AG08396 (cell line): ENCODE data around the gene PGLYRP2.

ENCODE experiments used
- DNase-seq: peaks from one replicate; pipeline ENCODE4 v3.0.0; 2012; ENCODE audit warnings: low spot score, mixed read lengths

The PGLYRP2 gene

GRCh38 chr19:15425321-15425950 lies 53.9 kb downstream of the PGLYRP2 start:
- DNase-seq = no peak

GRCh38 chr19:15424692-15425272 lies 54.5 kb downstream of the PGLYRP2 start:
- DNase-seq = no peak

- DNase-seq = no peak
Measured at GRCh38 chr19:15424121-15424520, 55.2 kb downstream of the PGLYRP2 start.

GRCh38 chr19:15423130-15423529 lies 56.2 kb downstream of the PGLYRP2 start:
- DNase-seq = no peak

GRCh38 chr19:15422296-15423075 lies 56.8 kb downstream of the PGLYRP2 start:
- no peak for DNase-seq

GRCh38 chr19:15421721-15422260 lies 57.5 kb downstream of the PGLYRP2 start:
- DNase-seq = no peak

- DNase-seq = no peak
Measured at GRCh38 chr19:15421136-15421695, 58.1 kb downstream of the PGLYRP2 start.

GRCh38 chr19:15419413-15420025 lies 59.8 kb downstream of the PGLYRP2 start:
- peak; percentile 54 for DNase-seq
